ENCODE measurements around the gene FREM2.

DNA sequence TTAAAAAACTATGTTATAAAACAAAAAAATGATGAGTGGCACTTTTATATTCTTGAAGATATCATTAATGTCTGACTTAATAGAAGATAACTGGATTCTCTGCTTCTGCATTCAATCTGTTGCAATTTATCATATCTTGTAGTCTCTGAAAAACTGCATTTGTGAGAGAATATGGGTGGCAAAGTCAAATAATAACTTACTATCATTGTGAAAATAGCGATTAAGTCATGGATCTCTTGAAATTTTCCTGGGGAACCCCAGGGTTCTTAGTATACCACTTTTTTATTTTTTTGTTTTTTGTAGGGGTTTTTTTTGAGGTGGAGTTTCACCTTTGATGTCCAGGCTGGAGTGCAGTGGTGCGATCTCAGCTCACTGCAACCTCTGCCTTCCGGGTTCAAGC is 176.7 kb downstream of the FREM2 start:
- TF ChIP-seq POLR2A (IDR thresholded peaks at IDR 0.05; ENCODE audit: low read depth, low read length) (no peak), POLR2AphosphoS5 (IDR thresholded peaks at IDR 0.05; ENCODE audit: low read depth, low read length) (no peak), PAX5 (IDR thresholded peaks at IDR 0.05; ENCODE audit: insufficient read depth, low read length, severe bottlenecking) (no peak)
